GM23338 (cell line): ENCODE measurements around the gene NTMT1. TPM values are rescaled to one million over a fixed set of nuclear protein-coding genes. Genes with fewer than 3 reads are reported as not detected.

Experiments used
- ATAC-seq: fragments of 200-7000 bp; cut with Tn5 transposase; 3 replicates; pipeline ENCODE4 v1.9.1; 2020
- DNase-seq: peaks from one replicate; pipeline ENCODE4 v3.0.0-alpha.2; 2015; ENCODE audit warnings: low spot score
- H2AFZ ChIP-seq: fragments of 200-600 bp; sonication (generic); 2 replicates; pipeline ENCODE4 v1.8.0; 2016; ENCODE audit warnings: antibody characterized with exemption, mild to moderate bottlenecking, moderate library complexity
- H3F3A ChIP-seq: fragments of 200-600 bp; sonication (generic); replicated peaks from 2 replicates; pipeline ENCODE4 v1.8.0; 2017; ENCODE audit warnings: antibody characterized with exemption, mixed run types, low read depth
- H3K27ac ChIP-seq: fragments of 200-600 bp; sonication (generic); 2 replicates; pipeline ENCODE4 v1.6.1; 2016; ENCODE audit warnings: low read depth
- H3K27me3 ChIP-seq: fragments of 200-600 bp; sonication (generic); 2 replicates; pipeline ENCODE4 v1.8.0; 2016; ENCODE audit warnings: mild to moderate bottlenecking, mixed run types, moderate library complexity; ENCODE audit not compliant: insufficient read depth
- H3K36me3 ChIP-seq: fragments of 200-600 bp; sonication (generic); 2 replicates; pipeline ENCODE4 v1.8.0; 2016; ENCODE audit warnings: mild to moderate bottlenecking; ENCODE audit not compliant: insufficient read depth
- H3K4me1 ChIP-seq: fragments of 200-600 bp; sonication (generic); 2 replicates; pipeline ENCODE4 v1.8.0; 2016; ENCODE audit warnings: mild to moderate bottlenecking, moderate library complexity; ENCODE audit not compliant: insufficient read depth
- H3K4me2 ChIP-seq: fragments of 200-600 bp; sonication (generic); 2 replicates; pipeline ENCODE4 v1.7.1; 2017; ENCODE audit warnings: mixed run types
- H3K4me3 ChIP-seq: fragments of 200-600 bp; sonication (generic); 2 replicates; pipeline ENCODE4 v1.6.1; 2016; ENCODE audit warnings: mixed run types
- H3K79me2 ChIP-seq: fragments of 200-600 bp; sonication (generic); replicated peaks from 2 replicates; pipeline ENCODE4 v1.8.0; 2017; ENCODE audit warnings: mild to moderate bottlenecking; ENCODE audit not compliant: insufficient read depth
- H3K9me2 ChIP-seq: fragments of 200-600 bp; sonication (generic); 2 replicates; pipeline ENCODE4 v1.8.0; 2017; ENCODE audit not compliant: insufficient read depth
- H4K20me1 ChIP-seq: fragments of 200-600 bp; sonication (generic); replicated peaks from 2 replicates; pipeline ENCODE4 v1.8.0; 2017; ENCODE audit warnings: mild to moderate bottlenecking; ENCODE audit not compliant: insufficient read depth
- H3K27ac Mint-ChIP-seq: 2 replicates; pipeline ENCODE4 v1.8.0; 2020; ENCODE audit warnings: inconsistent platforms, mild to moderate bottlenecking, moderate library complexity, mixed read lengths
- H3K27me3 Mint-ChIP-seq: 3 replicates; pipeline ENCODE4 v1.8.0; 2022; ENCODE audit warnings: low read depth, mild to moderate bottlenecking, moderate library complexity, mixed read lengths, inconsistent platforms; ENCODE audit not compliant: insufficient read depth, poor library complexity
- H3K36me3 Mint-ChIP-seq: 3 replicates; pipeline ENCODE4 v1.8.0; 2021; ENCODE audit warnings: low read depth, mild to moderate bottlenecking, inconsistent platforms, moderate library complexity, mixed read lengths
- H3K4me1 Mint-ChIP-seq: 3 replicates; pipeline ENCODE4 v1.8.0; 2020; ENCODE audit warnings: mild to moderate bottlenecking, inconsistent platforms, mixed read lengths
- H3K4me3 Mint-ChIP-seq: 3 replicates; pipeline ENCODE4 v1.8.0; 2021; ENCODE audit warnings: moderate library complexity, mild to moderate bottlenecking, inconsistent platforms, mixed read lengths
- H3K9me3 Mint-ChIP-seq: 3 replicates; pipeline ENCODE4 v1.8.0; 2020; ENCODE audit warnings: moderate library complexity, mild to moderate bottlenecking, inconsistent platforms, mixed read lengths
- CREB1 ChIP-seq: fragments of 250-450 bp; sonication (Bioruptor Pico); IDR thresholded peaks from 2 replicates; pipeline ENCODE4 v1.5.0; 2020; ENCODE audit warnings: low read depth, mild to moderate bottlenecking, moderate library complexity
- CTCF ChIP-seq, 2 experiments: fragments of 200-600 bp in 1 of 2; sonication (generic) in 1 of 2; conservative IDR thresholded peaks; 2 replicates each; pipeline versions ENCODE4 v1.5.1 to v1.6.1; 2016 to 2017; ENCODE audit warnings: antibody characterized with exemption in 2 of 2, low read depth in 2 of 2, mild to moderate bottlenecking in 2 of 2, moderate library complexity in 1 of 2
- ETS1 ChIP-seq: IDR thresholded peaks from 2 replicates; pipeline ENCODE4 v1.6.1; 2016; ENCODE audit warnings: antibody characterized with exemption
- EZH2 ChIP-seq: fragments of 200-600 bp; sonication (generic); IDR thresholded peaks from one replicate; pipeline ENCODE4 v1.8.0; 2017; ENCODE audit warnings: antibody characterized with exemption, mild to moderate bottlenecking, low read depth; ENCODE audit not compliant: unreplicated experiment
- EZH2phosphoT487 ChIP-seq: fragments of 200-600 bp; sonication (generic); IDR thresholded peaks from one replicate; pipeline ENCODE4 v1.8.1; 2018; ENCODE audit warnings: antibody characterized with exemption; ENCODE audit not compliant: unreplicated experiment
- JUNB ChIP-seq: IDR thresholded peaks from one replicate; pipeline ENCODE4 v1.6.1; 2016; ENCODE audit warnings: antibody characterized with exemption; ENCODE audit not compliant: unreplicated experiment
- NANOG ChIP-seq: IDR thresholded peaks from 2 replicates; pipeline ENCODE4 v1.6.1; 2016; ENCODE audit warnings: antibody characterized with exemption, borderline replicate concordance
- POLR2AphosphoS5 ChIP-seq: IDR thresholded peaks from 2 replicates; pipeline ENCODE4 v1.6.1; 2016; ENCODE audit warnings: antibody characterized with exemption, low read depth
- REST ChIP-seq: IDR thresholded peaks from one replicate; pipeline ENCODE4 v1.6.1; 2018; ENCODE audit warnings: antibody characterized with exemption; ENCODE audit not compliant: unreplicated experiment
- STAT1 ChIP-seq: IDR thresholded peaks from one replicate; pipeline ENCODE4 v1.6.1; 2016; ENCODE audit warnings: antibody characterized with exemption; ENCODE audit not compliant: unreplicated experiment
- ZNF114 ChIP-seq: fragments of 250-450 bp; sonication (Bioruptor Pico); IDR thresholded peaks from 2 replicates; pipeline ENCODE4 v1.5.0; 2020; ENCODE audit warnings: mild to moderate bottlenecking, moderate library complexity
- ZNF331 ChIP-seq: fragments of 250-450 bp; sonication (Bioruptor Pico); IDR thresholded peaks from 2 replicates; pipeline ENCODE4 v1.5.0; 2020; ENCODE audit warnings: low read depth, mild to moderate bottlenecking, moderate library complexity
- ZNF462 ChIP-seq: fragments of 250-450 bp; sonication (Bioruptor Pico); IDR thresholded peaks from 2 replicates; pipeline ENCODE4 v1.5.0; 2020; ENCODE audit warnings: mild to moderate bottlenecking, moderate library complexity
- polyA plus RNA-seq: library from polyadenylated mRNA; unstranded; fragments of >200 nt; fragmentation: Nextera tagmentation; extraction: Ambion mirVana; gene quantifications from 2 replicates; pipeline ENCODE4 v1.2.1, GENCODE V29; 2016
- total RNA-seq: library from RNA; depleted of rRNA; stranded (reverse); fragments of >200 nt; shearing (Covaris generic); gene quantifications from 2 replicates; pipeline ENCODE4 v1.2.3, GENCODE V29; 2014

Gene NTMT1
- total and polyA plus RNA-seq, 2 experiments from 2014 or later: 59.4 to 108 TPM

GRCh38 chr9:129649726-129650679, 24.0 kb downstream of the NTMT1 start:
- H3K9me3 Mint-ChIP-seq: no peaks in the 10 kb centered on the region
- no peak overlapping the region for H2AFZ ChIP-seq

More at GRCh38 chr9:129649726-129650679, 24.0 kb downstream of the NTMT1 start:
- H3K4me2 ChIP-seq: no peak overlapping the region
- no peaks in the 10 kb centered on the region for H3K36me3 ChIP-seq
- H3K27me3 ChIP-seq: no peaks in the 10 kb centered on the region
- no peak overlapping the region for H3K4me3 Mint-ChIP-seq
- no peak for TF ChIP-seq NANOG
- TF ChIP-seq ETS1: no peak
- no peak for TF ChIP-seq ZNF462 (CRISPR knock-in tag)
- no peak for TF ChIP-seq ZNF114 (CRISPR knock-in tag)
- TF ChIP-seq REST: no peak
- TF ChIP-seq CTCF (conservative IDR thresholded peaks at IDR 0.05; ENCODE audit: low read depth in 2 of 2): no peak
- TF ChIP-seq STAT1: no peak
- no peak for TF ChIP-seq JUNB
- TF ChIP-seq EZH2: no peak
- TF ChIP-seq ZNF331 (CRISPR knock-in tag): no peak
- no peak for TF ChIP-seq CREB1
- TF ChIP-seq EZH2phosphoT487: no peak
- TF ChIP-seq POLR2AphosphoS5: no peak
- H3K4me1 ChIP-seq: no peaks in the 10 kb centered on the region; the same call in 1 of the 2 replicates
- H3K9me2 ChIP-seq: no peaks in the 10 kb centered on the region
- peaks cover 14% of the 10 kb centered on the region for H3K27me3 Mint-ChIP-seq
- H3K79me2 ChIP-seq: no peaks in the 10 kb centered on the region
- DNase-seq (no peak), ATAC-seq (no peak)
- no peaks in the 10 kb centered on the region for H4K20me1 ChIP-seq
- no peaks in the 10 kb centered on the region for H3K36me3 Mint-ChIP-seq
- H3K4me1 Mint-ChIP-seq: no peaks in the 10 kb centered on the region
- no peak overlapping the region for H3K4me3 ChIP-seq
- H3F3A ChIP-seq: no peaks in the 10 kb centered on the region
- no peak overlapping the region for H3K27ac Mint-ChIP-seq
- no peak overlapping the region for H3K27ac ChIP-seq
